Measurements from ENCODE around the gene IMMT.

IMMT gene

DNA sequence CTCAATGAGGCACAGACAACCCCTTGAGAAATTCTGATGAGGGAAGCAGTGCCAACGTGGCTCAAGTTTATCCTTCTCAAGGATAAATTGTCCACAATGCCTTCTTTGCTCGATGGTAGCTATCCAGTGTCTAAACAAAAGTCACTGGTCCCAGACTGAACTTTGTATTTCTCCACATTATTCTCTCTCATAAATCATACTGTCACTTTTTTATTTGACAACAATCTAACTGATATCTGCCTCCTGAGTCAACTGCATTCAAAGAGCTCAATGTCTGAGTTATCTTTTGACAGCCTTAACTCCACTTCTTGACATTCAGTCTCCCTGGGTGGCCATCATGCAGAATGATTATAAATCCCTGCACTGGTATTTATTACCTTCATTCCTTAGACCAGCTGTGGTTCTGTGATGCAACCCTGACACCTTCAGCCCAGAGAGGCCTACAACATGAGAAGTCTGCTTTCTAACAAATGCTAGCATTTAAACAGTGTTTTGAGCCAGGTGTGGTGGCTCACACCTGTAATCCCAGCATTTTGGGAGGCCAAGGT lies 38.2 kb downstream of the IMMT start:
- no peaks in the 10 kb centered on the region for H3K27me3 ChIP-seq (ENCODE audit: insufficient read depth, poor library complexity, severe bottlenecking)

DNA sequence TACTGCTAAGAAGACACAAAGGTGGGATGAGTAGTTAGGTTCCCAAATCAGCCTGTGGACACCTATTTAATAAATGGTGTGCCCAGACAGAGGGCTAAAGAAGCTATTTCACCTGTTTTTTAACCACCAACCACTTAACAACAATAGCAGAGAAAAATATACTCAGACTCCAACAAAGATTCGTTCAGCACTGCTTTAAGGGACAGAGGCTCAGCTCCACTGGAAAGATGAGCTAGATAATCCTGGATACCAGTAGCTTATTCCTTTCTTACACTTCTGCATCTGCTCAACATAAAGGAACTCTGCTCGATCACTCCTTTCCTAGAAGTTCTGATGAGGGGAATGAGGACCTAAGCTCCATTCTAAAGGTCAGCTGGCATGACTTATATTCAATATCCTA lies 44.8 kb downstream of the IMMT start:
- TF ChIP-seq POLR2AphosphoS5 (IDR thresholded peaks at IDR 0.05; ENCODE audit: low read depth) = no peak
- no peak for TF ChIP-seq GABPA (IDR thresholded peaks at IDR 0.05; ENCODE audit: low read depth)
- TF ChIP-seq, protein P1, sequence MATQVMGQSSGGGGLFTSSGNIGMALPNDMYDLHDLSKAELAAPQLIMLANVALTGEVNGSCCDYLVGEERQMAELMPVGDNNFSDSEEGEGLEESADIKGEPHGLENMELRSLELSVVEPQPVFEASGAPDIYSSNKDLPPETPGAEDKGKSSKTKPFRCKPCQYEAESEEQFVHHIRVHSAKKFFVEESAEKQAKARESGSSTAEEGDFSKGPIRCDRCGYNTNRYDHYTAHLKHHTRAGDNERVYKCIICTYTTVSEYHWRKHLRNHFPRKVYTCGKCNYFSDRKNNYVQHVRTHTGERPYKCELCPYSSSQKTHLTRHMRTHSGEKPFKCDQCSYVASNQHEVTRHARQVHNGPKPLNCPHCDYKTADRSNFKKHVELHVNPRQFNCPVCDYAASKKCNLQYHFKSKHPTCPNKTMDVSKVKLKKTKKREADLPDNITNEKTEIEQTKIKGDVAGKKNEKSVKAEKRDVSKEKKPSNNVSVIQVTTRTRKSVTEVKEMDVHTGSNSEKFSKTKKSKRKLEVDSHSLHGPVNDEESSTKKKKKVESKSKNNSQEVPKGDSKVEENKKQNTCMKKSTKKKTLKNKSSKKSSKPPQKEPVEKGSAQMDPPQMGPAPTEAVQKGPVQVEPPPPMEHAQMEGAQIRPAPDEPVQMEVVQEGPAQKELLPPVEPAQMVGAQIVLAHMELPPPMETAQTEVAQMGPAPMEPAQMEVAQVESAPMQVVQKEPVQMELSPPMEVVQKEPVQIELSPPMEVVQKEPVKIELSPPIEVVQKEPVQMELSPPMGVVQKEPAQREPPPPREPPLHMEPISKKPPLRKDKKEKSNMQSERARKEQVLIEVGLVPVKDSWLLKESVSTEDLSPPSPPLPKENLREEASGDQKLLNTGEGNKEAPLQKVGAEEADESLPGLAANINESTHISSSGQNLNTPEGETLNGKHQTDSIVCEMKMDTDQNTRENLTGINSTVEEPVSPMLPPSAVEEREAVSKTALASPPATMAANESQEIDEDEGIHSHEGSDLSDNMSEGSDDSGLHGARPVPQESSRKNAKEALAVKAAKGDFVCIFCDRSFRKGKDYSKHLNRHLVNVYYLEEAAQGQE (IDR thresholded peaks at IDR 0.05; ENCODE audit: insufficient replicate concordance, low read depth) = no peak
- TF ChIP-seq SPI1 (IDR thresholded peaks at IDR 0.05; ENCODE audit: borderline replicate concordance, low read depth) = no peak
- TF ChIP-seq, protein P2, sequence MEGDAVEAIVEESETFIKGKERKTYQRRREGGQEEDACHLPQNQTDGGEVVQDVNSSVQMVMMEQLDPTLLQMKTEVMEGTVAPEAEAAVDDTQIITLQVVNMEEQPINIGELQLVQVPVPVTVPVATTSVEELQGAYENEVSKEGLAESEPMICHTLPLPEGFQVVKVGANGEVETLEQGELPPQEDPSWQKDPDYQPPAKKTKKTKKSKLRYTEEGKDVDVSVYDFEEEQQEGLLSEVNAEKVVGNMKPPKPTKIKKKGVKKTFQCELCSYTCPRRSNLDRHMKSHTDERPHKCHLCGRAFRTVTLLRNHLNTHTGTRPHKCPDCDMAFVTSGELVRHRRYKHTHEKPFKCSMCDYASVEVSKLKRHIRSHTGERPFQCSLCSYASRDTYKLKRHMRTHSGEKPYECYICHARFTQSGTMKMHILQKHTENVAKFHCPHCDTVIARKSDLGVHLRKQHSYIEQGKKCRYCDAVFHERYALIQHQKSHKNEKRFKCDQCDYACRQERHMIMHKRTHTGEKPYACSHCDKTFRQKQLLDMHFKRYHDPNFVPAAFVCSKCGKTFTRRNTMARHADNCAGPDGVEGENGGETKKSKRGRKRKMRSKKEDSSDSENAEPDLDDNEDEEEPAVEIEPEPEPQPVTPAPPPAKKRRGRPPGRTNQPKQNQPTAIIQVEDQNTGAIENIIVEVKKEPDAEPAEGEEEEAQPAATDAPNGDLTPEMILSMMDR (IDR thresholded peaks at IDR 0.05; ENCODE audit: insufficient read depth, low read length) = no peak
- no peaks in the 10 kb centered on the region for H3K27me3 ChIP-seq (ENCODE audit: insufficient read depth, poor library complexity, severe bottlenecking)
- DNase-seq (ENCODE audit: low read depth in 1 of 2, low spot score in 1 of 2) = no peak
- no peak overlapping the region for H3K27ac ChIP-seq (replicated peaks)
- H3K4me3 ChIP-seq (replicated peaks; ENCODE audit: insufficient read depth, low read length) = no peak overlapping the region

More for the DNA sequence above, 38.2 kb downstream of the IMMT start:
- TF ChIP-seq POLR2AphosphoS5 (IDR thresholded peaks at IDR 0.05; ENCODE audit: low read depth) (no peak), SPI1 (IDR thresholded peaks at IDR 0.05; ENCODE audit: borderline replicate concordance, low read depth) (no peak), GABPA (IDR thresholded peaks at IDR 0.05; ENCODE audit: low read depth) (no peak)
- TF ChIP-seq, protein P1 (IDR thresholded peaks at IDR 0.05; ENCODE audit: insufficient replicate concordance, low read depth) = no peak
- TF ChIP-seq, protein P2 (IDR thresholded peaks at IDR 0.05; ENCODE audit: insufficient read depth, low read length) = no peak
- Histone ChIP-seq H3K4me3 (replicated peaks; ENCODE audit: insufficient read depth, low read length) (no peak overlapping the region), H3K27ac (replicated peaks) (no peak overlapping the region)
- DNase-seq (ENCODE audit: low read depth in 1 of 2, low spot score in 1 of 2) = no peak

DNA sequence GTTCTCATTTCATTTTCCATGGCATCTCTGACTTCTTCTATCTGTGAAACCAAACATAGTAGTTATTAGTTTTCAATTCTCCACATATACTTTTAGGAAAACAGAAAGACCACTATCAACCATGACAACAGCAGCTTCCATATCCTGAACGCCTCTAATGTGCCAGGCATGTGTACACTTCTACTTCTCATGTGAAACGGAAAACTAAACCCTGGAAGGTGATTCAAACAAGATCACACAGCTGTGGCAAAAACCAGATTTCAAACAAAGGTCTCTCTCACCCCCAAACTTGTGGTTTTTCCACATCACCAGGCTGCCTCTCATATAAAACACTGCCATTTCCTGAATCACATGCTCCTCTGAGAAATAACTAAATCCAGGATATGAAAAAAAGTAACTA lies 47.5 kb downstream of the IMMT start:
- no peaks in the 10 kb centered on the region for H3K27me3 ChIP-seq (ENCODE audit: insufficient read depth, poor library complexity, severe bottlenecking)
- TF ChIP-seq POLR2AphosphoS5 (IDR thresholded peaks at IDR 0.05; ENCODE audit: low read depth) (no peak), SPI1 (IDR thresholded peaks at IDR 0.05; ENCODE audit: borderline replicate concordance, low read depth) (no peak)
- TF ChIP-seq, protein P2 (IDR thresholded peaks at IDR 0.05; ENCODE audit: insufficient read depth, low read length) = no peak
- no peak overlapping the region for H3K27ac ChIP-seq (replicated peaks)
- H3K4me3 ChIP-seq (replicated peaks; ENCODE audit: insufficient read depth, low read length) = no peak overlapping the region
- DNase-seq (ENCODE audit: low read depth in 1 of 2, low spot score in 1 of 2) = no peak
